Measurements from ENCODE around the gene PCBP3. TPM values are rescaled to one million over a fixed set of nuclear protein-coding genes. Genes with fewer than 3 reads are reported as not detected.

The PCBP3 gene
- total RNA-seq, 1 donor from 2014 or later, result 4.6 TPM

DNA sequence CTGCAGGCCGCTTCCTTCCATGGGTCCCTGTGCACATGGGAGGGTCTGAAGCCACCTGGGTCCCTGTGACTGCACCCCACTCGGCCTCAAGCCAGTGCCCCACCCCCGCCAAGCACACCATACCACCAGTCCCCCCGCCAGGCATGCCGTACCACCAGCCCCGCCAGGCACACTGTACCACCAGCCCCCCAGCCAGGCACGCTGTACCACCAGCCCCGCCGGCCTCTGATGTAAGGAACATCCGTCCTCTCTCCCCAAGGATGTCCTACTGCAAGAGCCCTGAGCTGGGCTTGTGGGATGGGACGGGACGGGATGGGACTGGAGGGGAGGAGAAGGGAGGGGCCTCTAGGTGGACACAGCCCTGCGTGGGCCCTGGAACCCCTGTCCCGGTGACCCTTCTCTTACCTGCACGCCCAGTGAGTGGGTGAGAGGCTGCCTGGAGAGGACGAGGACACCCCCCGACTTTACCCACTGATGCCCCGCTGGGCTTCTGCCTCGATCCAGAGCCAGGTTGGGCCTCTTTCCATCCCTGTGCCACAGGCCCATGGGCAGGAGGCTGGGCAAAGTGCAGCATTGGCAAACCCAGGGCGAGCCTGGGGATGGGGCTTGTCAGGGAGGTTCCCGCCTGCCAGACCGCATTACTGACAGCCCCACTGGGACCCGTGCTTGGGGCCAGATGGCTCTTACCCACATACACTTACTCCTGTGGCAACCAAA is 297.3 kb downstream of the PCBP3 start:
- Histone ChIP-seq H3K27ac (no peak overlapping the region), H3K4me1 (no peaks in the 10 kb centered on the region), H3K9me3 (ENCODE audit: low read depth) (no peaks in the 10 kb centered on the region), H3K27me3 (no peaks in the 10 kb centered on the region), H3F3A (ENCODE audit: low read depth) (no peaks in the 10 kb centered on the region), H3K4me2 (no peak overlapping the region), H3K4me3 (no peak overlapping the region), H3K36me3 (no peaks in the 10 kb centered on the region), H4K20me1 (ENCODE audit: low read depth) (no peaks in the 10 kb centered on the region), H2AFZ (replicated peaks) (no peak overlapping the region), H3K79me2 (ENCODE audit: low read depth) (no peaks in the 10 kb centered on the region), H3K9ac (no peak overlapping the region)
- DNase-seq (ENCODE audit: low spot score), result no peak
- H3K27me3 Mint-ChIP-seq (ENCODE audit: insufficient read depth, low read depth), result peaks cover 3% of the 10 kb centered on the region
- no peaks in the 10 kb centered on the region for H3K4me1 Mint-ChIP-seq
- H3K27ac Mint-ChIP-seq, result no peak overlapping the region
- H3K9me3 Mint-ChIP-seq, result no peaks in the 10 kb centered on the region
- no peak overlapping the region for H3K4me3 Mint-ChIP-seq
- H3K36me3 Mint-ChIP-seq, result no peaks in the 10 kb centered on the region
- TF ChIP-seq CTCF (IDR thresholded peaks at IDR 0.05) (no peak), EZH2 (IDR thresholded peaks at IDR 0.05) (no peak), EZH2phosphoT487 (IDR thresholded peaks at IDR 0.05) (no peak)

DNA sequence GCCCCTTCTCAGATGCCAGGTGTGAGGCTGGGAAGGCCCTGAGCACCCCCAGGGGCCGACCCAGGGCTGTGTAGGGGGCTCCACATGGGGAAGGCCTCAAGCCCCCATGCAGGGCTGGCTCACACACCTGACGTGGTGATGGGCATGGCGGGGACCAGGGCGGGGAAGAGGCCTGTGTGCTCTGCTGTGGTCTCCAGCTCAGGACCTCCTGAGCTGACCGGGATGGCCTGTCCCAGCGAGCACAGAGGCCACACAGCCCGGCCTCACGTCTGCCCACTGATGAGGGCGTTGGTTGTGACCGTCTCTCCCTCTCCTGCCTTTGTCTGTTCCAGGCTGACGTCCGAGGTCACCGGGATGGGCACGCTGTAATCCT is 297.8 kb downstream of the PCBP3 start:
- Mint-ChIP-seq H3K4me1 (no peaks in the 10 kb centered on the region), H3K9me3 (no peaks in the 10 kb centered on the region), H3K27ac (no peak overlapping the region), H3K27me3 (ENCODE audit: insufficient read depth, low read depth) (peaks cover 3% of the 10 kb centered on the region), H3K4me3 (no peak overlapping the region), H3K36me3 (no peaks in the 10 kb centered on the region)
- no peak overlapping the region for H3K4me3 ChIP-seq
- H3K9me3 ChIP-seq (ENCODE audit: low read depth), result no peaks in the 10 kb centered on the region
- H3K36me3 ChIP-seq, result no peaks in the 10 kb centered on the region
- H2AFZ ChIP-seq (replicated peaks), result no peak overlapping the region
- no peaks in the 10 kb centered on the region for H3K79me2 ChIP-seq (ENCODE audit: low read depth)
- H3K9ac ChIP-seq, result no peak overlapping the region
- no peaks in the 10 kb centered on the region for H4K20me1 ChIP-seq (ENCODE audit: low read depth)
- no peak for DNase-seq (ENCODE audit: low spot score)
- H3K27ac ChIP-seq, result no peak overlapping the region
- no peaks in the 10 kb centered on the region for H3K27me3 ChIP-seq
- no peaks in the 10 kb centered on the region for H3K4me1 ChIP-seq
- H3K4me2 ChIP-seq, result no peak overlapping the region
- no peaks in the 10 kb centered on the region for H3F3A ChIP-seq (ENCODE audit: low read depth)
- no peak for TF ChIP-seq EZH2 (IDR thresholded peaks at IDR 0.05)
- TF ChIP-seq EZH2phosphoT487 (IDR thresholded peaks at IDR 0.05), result no peak
- TF ChIP-seq CTCF (IDR thresholded peaks at IDR 0.05), result no peak

- Histone ChIP-seq H3K4me1 (no peaks in the 10 kb centered on the region), H3F3A (ENCODE audit: low read depth) (no peaks in the 10 kb centered on the region), H3K4me2 (no peak overlapping the region), H3K27me3 (no peaks in the 10 kb centered on the region), H4K20me1 (ENCODE audit: low read depth) (no peaks in the 10 kb centered on the region), H3K36me3 (no peaks in the 10 kb centered on the region), H3K9ac (no peak overlapping the region), H3K27ac (no peak overlapping the region), H3K9me3 (ENCODE audit: low read depth) (no peaks in the 10 kb centered on the region), H2AFZ (replicated peaks) (no peak overlapping the region), H3K79me2 (ENCODE audit: low read depth) (no peaks in the 10 kb centered on the region), H3K4me3 (no peak overlapping the region)
- no peaks in the 10 kb centered on the region for H3K4me1 Mint-ChIP-seq
- H3K9me3 Mint-ChIP-seq, result no peaks in the 10 kb centered on the region
- no peak for TF ChIP-seq CTCF (IDR thresholded peaks at IDR 0.05)
- TF ChIP-seq EZH2 (IDR thresholded peaks at IDR 0.05), result no peak
- no peak for TF ChIP-seq EZH2phosphoT487 (IDR thresholded peaks at IDR 0.05)
- no peaks in the 10 kb centered on the region for H3K36me3 Mint-ChIP-seq
- DNase-seq (ENCODE audit: low spot score), result no peak
- no peaks in the 10 kb centered on the region for H3K27me3 Mint-ChIP-seq (ENCODE audit: insufficient read depth, low read depth)
- no peak overlapping the region for H3K27ac Mint-ChIP-seq
- H3K4me3 Mint-ChIP-seq, result no peak overlapping the region
Observed at GRCh38 chr21:45941717-45942546, 298.4 kb downstream of the PCBP3 start.
